Hepatocyte (in vitro differentiated cells): ENCODE data around the gene SLC17A2.

ENCODE experiments used
- CTCF ChIP-seq: fragments of 200-600 bp; sonication (generic); IDR thresholded peaks from 2 replicates; pipeline ENCODE4 v1.5.1; 2016; ENCODE audit warnings: antibody characterized with exemption, mild to moderate bottlenecking; ENCODE audit not compliant: poor library complexity
- EZH2phosphoT487 ChIP-seq: fragments of 200-600 bp; sonication (generic); IDR thresholded peaks from one replicate; pipeline ENCODE4 v1.6.1; 2018; ENCODE audit warnings: antibody characterized with exemption, mild to moderate bottlenecking, low read depth, moderate library complexity; ENCODE audit not compliant: unreplicated experiment, severe bottlenecking

- TF ChIP-seq CTCF (no peak), EZH2phosphoT487 (no peak)
Measured at GRCh38 chr6:25928562-25929324, 1.7 kb downstream of the SLC17A2 start.
